ENCODE data around the gene RAPGEF2. TPM values are rescaled to one million over a fixed set of nuclear protein-coding genes. Genes with fewer than 3 reads are reported as not detected.

RAPGEF2 gene
- total and polyA plus RNA-seq, 9 of the 15 experiments (the other 6 are each of a cell fraction or from before 2014, with no cell fraction given), result 3.1 to 32.6 (median 23.1) TPM

- ATAC-seq, result peak; percentile 21
- Histone ChIP-seq H3K9me3 (replicated peaks; ENCODE audit: control insufficient read depth, insufficient read depth, low read depth, low read length) (no peaks in the 10 kb centered on the region), H3K9me1 (ENCODE audit: control insufficient read depth, insufficient read depth, low read length) (no peaks in the 10 kb centered on the region), H3K27me3 (ENCODE audit: control insufficient read depth in 2 of 2, insufficient read depth in 2 of 2, low read length in 2 of 2) (no peaks in the 10 kb centered on the region), H3K4me2 (ENCODE audit: insufficient read depth, low read length) (no peak overlapping the region), H3K27ac (ENCODE audit: extremely low read depth, low read depth, low read length) (peak overlapping the region; percentile 93; the same call in 1 of the 3 replicates), H3K79me2 (ENCODE audit: control insufficient read depth, insufficient read depth, low read length) (peaks cover 89% of the 10 kb centered on the region), H3K4me1 (replicated peaks in 1 of 2; ENCODE audit: control insufficient read depth in 2 of 2, insufficient read depth in 2 of 2, low read length in 2 of 2) (peaks cover 12 to 58% of the 10 kb centered on the region in 2 experiments; a peak in 4 of 5 replicates), H3K4me3 (no peak overlapping the region), H2AFZ (ENCODE audit: low read depth, low read length) (no peak overlapping the region), H3K9ac (ENCODE audit: insufficient read depth in 1 of 2, low read depth in 2 of 2, low read length in 2 of 2) (no peak overlapping the region), H4K20me1 (replicated peaks; ENCODE audit: control insufficient read depth, insufficient read depth, low read length) (no peaks in the 10 kb centered on the region), H3K36me3 (ENCODE audit: control insufficient read depth, insufficient read depth, low read length) (no peaks in the 10 kb centered on the region)
- WGBS (ENCODE audit: insufficient coverage, low coverage, missing lambda C conversion rate), result 62% methylated on average over 3 of the region's 3 CpGs
- ChIA-PET POLR2A (interaction anchor here (0.6 to 3.1 kb wide), 7 partner anchors 8 to 770 kb away, joined by 3 to 12 read pairs (median 5); no protein-coding TSS in a partner anchor), CTCF (ENCODE audit: low intra/inter-chr PET ratio) (no interaction called here)
- TF ChIP-seq STAG1 (CRISPR knock-in tag; IDR thresholded peaks at IDR 0.05; ENCODE audit: borderline replicate concordance) (no peak), ILK (tag; IDR thresholded peaks at IDR 0.05; ENCODE audit: borderline replicate concordance, low read depth) (no peak), PHTF2 (CRISPR knock-in tag; IDR thresholded peaks at IDR 0.05) (no peak), KAT2B (IDR thresholded peaks at IDR 0.05; ENCODE audit: low read depth, low read length) (no peak), ZNF316 (IDR thresholded peaks at IDR 0.05) (no peak), PRDM10 (IDR thresholded peaks at IDR 0.05; ENCODE audit: partially characterized antibody) (peak; percentile 86), NR3C1 (CRISPR knock-in tag; IDR thresholded peaks at IDR 0.05) (no peak)
- no peak for DNase-seq (ENCODE audit: extremely low read depth in 1 of 4, low spot score in 3 of 4)
- in situ Hi-C loops (cut with MboI), result no loop called here
- no peak for FAIRE-seq
- intact Hi-C loops (cut with micrococcal nuclease), result loop anchor here (5.0 kb wide), 1 partner anchor 110 kb away; no protein-coding TSS in a partner anchor
- no TSS peak for BruUV-seq (replicated peaks)
These were observed 49.3 kb downstream of the RAPGEF2 start for GRCh38 chr4:159152181-159152580.
